ENCODE results near the gene GALNT10. TPM values are rescaled to one million over a fixed set of nuclear protein-coding genes. Genes with fewer than 3 reads are reported as not detected.

GALNT10 gene
- total RNA-seq, 2 donors from 2014 or later = 48.3 to 52.6 TPM

GRCh38 chr5:154302161-154302560 lies 111.6 kb downstream of the GALNT10 start:
- ATAC-seq = peak; percentile 10
- intact Hi-C loops (cut with DNase I, micrococcal nuclease) = no loop called here
- peak in 1 of 2 donors; percentile 40 for DNase-seq

- no peak for DNase-seq
- intact Hi-C loops (cut with DNase I, micrococcal nuclease) = no loop called here
- ATAC-seq = peak; percentile 95
Observed at GRCh38 chr5:154303133-154303532, 112.6 kb downstream of the GALNT10 start.

- intact Hi-C loops (cut with DNase I, micrococcal nuclease) = no loop called here
- DNase-seq = no peak
- ATAC-seq = no peak
Observed at GRCh38 chr5:154308443-154309370, 118.2 kb downstream of the GALNT10 start.

- intact Hi-C loops (cut with DNase I, micrococcal nuclease) = no loop called here
- DNase-seq (no peak), ATAC-seq (no peak)
Observed at GRCh38 chr5:154309371-154309745, 118.8 kb downstream of the GALNT10 start.

- intact Hi-C loops (cut with DNase I, micrococcal nuclease) = no loop called here
- no peak for DNase-seq
- no peak for ATAC-seq
Observed at GRCh38 chr5:154309805-154310204, 119.3 kb downstream of the GALNT10 start.

GRCh38 chr5:154311362-154311761 lies 120.8 kb downstream of the GALNT10 start:
- intact Hi-C loops (cut with DNase I, micrococcal nuclease) = no loop called here
- DNase-seq = no peak
- ATAC-seq = no peak

- ATAC-seq (no peak), DNase-seq (no peak)
- intact Hi-C loops (cut with DNase I, micrococcal nuclease) = no loop called here
Observed at GRCh38 chr5:154312000-154312399, 121.5 kb downstream of the GALNT10 start.

- peak; percentile 73 for ATAC-seq
- DNase-seq = peak in 1 of 2 donors; percentile 16
- intact Hi-C loops (cut with DNase I, micrococcal nuclease) = no loop called here
Observed at GRCh38 chr5:154312576-154312975, 122.0 kb downstream of the GALNT10 start.

GRCh38 chr5:154313360-154314017 lies 123.0 kb downstream of the GALNT10 start:
- DNase-seq (no peak), ATAC-seq (no peak)
- intact Hi-C loops (cut with DNase I, micrococcal nuclease) = no loop called here

GRCh38 chr5:154315196-154315595 lies 124.7 kb downstream of the GALNT10 start:
- no peak for DNase-seq
- intact Hi-C loops (cut with DNase I, micrococcal nuclease) = no loop called here
- no peak for ATAC-seq

GRCh38 chr5:154315756-154316155 lies 125.2 kb downstream of the GALNT10 start:
- ATAC-seq = no peak
- intact Hi-C loops (cut with DNase I, micrococcal nuclease) = no loop called here

GRCh38 chr5:154316223-154316935 lies 125.8 kb downstream of the GALNT10 start:
- intact Hi-C loops (cut with DNase I, micrococcal nuclease) = no loop called here
- ATAC-seq (no peak), DNase-seq (no peak)

More at GRCh38 chr5:154315756-154316155, 125.2 kb downstream of the GALNT10 start:
- no peak for DNase-seq

GRCh38 chr5:154317916-154318315 lies 127.4 kb downstream of the GALNT10 start:
- no peak for DNase-seq
- ATAC-seq = no peak
- intact Hi-C loops (cut with DNase I, micrococcal nuclease) = no loop called here

- no peak for DNase-seq
- ATAC-seq = no peak
- intact Hi-C loops (cut with DNase I, micrococcal nuclease) = no loop called here
Observed at GRCh38 chr5:154318691-154319090, 128.2 kb downstream of the GALNT10 start.

- DNase-seq = no peak
- no peak for ATAC-seq
- intact Hi-C loops (cut with DNase I, micrococcal nuclease) = no loop called here
Observed at GRCh38 chr5:154319736-154320135, 129.2 kb downstream of the GALNT10 start.

- intact Hi-C loops (cut with DNase I, micrococcal nuclease) = no loop called here
- DNase-seq = no peak
- ATAC-seq = no peak
Observed at GRCh38 chr5:154320224-154321089, 129.9 kb downstream of the GALNT10 start.

GRCh38 chr5:154321546-154321945 lies 131.0 kb downstream of the GALNT10 start:
- DNase-seq = no peak
- intact Hi-C loops (cut with DNase I, micrococcal nuclease) = no loop called here
- no peak for ATAC-seq

GRCh38 chr5:154324033-154324432 lies 133.5 kb downstream of the GALNT10 start:
- ATAC-seq = no peak
- no peak for DNase-seq

GRCh38 chr5:154325566-154325965 lies 135.0 kb downstream of the GALNT10 start:
- intact Hi-C loops (cut with DNase I, micrococcal nuclease) = no loop called here
- no peak for DNase-seq
- no peak for ATAC-seq

More at GRCh38 chr5:154324033-154324432, 133.5 kb downstream of the GALNT10 start:
- intact Hi-C loops (cut with DNase I, micrococcal nuclease) = no loop called here

Data from left colon (tissue), 2 donors.